Fibroblast of pulmonary artery (primary cell): ENCODE data around the gene OR10A6.

ENCODE experiments used
- DNase-seq: peaks from one replicate; pipeline ENCODE4 v3.0.0-alpha.2; 2010; ENCODE audit warnings: low read depth
- H3K4me3 ChIP-seq: replicated peaks from 2 replicates; pipeline ENCODE4 v1.5.1; 2011; ENCODE audit warnings: low read depth, mild to moderate bottlenecking, control low read depth, low read length, moderate library complexity
- CTCF ChIP-seq: IDR thresholded peaks from 2 replicates; pipeline ENCODE4 v1.5.1; 2011; ENCODE audit warnings: mild to moderate bottlenecking, control low read depth, low read length, inconsistent platforms; ENCODE audit errors: missing control alignments

OR10A6 gene

GRCh38 chr11:7918141-7918540, 12.9 kb downstream of the OR10A6 start:
- no peak overlapping the region for H3K4me3 ChIP-seq
- no peak for DNase-seq
- no peak for TF ChIP-seq CTCF

GRCh38 chr11:7911011-7911410, 20.1 kb downstream of the OR10A6 start:
- TF ChIP-seq CTCF = no peak
- no peak for DNase-seq
- H3K4me3 ChIP-seq = no peak overlapping the region

GRCh38 chr11:7910286-7910788, 20.7 kb downstream of the OR10A6 start:
- TF ChIP-seq CTCF = no peak
- no peak overlapping the region for H3K4me3 ChIP-seq
- no peak for DNase-seq

- no peak for TF ChIP-seq CTCF
- DNase-seq = no peak
- no peak overlapping the region for H3K4me3 ChIP-seq
These were observed 21.3 kb downstream of the OR10A6 start for GRCh38 chr11:7909585-7910285.

GRCh38 chr11:7907121-7907520, 23.9 kb downstream of the OR10A6 start:
- no peak for TF ChIP-seq CTCF
- no peak overlapping the region for H3K4me3 ChIP-seq
- no peak for DNase-seq

DNA sequence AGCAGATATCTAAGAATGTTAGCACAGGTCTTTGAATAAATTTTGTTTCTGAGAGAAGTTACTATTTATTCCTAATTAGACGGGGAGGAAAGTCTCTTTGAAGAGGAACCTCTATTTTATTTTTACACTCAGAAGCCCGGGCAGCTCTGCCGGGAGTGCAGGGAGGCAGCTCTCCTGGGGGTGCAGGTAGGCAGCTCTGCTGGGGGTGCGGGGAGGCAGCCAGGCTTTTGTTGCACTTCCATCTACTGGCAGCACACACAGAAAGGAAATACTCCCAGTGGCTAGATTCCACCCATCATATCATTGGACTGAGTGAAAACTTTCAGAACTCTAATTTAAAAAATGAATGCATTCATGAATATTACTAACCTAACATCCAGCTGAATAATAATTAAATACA, 24.6 kb downstream of the OR10A6 start:
- no peak for TF ChIP-seq CTCF
- H3K4me3 ChIP-seq = no peak overlapping the region
- DNase-seq = no peak

DNA sequence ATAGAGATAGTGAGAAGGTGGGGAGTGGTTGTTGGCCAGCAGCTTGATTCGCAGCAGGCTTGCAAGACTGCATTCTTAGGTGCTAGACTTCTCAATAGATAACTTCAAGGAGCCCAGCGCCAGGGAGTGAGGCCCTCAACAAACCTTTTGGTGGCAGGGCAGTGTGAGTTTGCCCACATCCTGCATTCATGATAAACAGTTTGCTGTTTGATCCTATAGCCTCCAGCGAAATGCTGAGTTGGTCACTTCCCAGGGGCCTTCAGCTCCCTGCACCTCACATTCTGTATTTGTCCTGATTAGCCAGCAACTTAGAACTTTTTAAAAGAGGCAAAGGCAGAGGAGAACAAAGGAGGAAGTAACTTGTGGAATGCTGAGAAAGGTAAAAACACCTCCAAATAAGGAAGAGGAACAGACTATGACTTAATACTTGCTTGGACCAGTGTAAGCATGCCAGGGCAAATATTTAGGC, 25.1 kb downstream of the OR10A6 start:
- no peak for TF ChIP-seq CTCF
- no peak overlapping the region for H3K4me3 ChIP-seq
- no peak for DNase-seq
